CD4-positive, CD25-positive, alpha-beta regulatory T cell (primary cell): ENCODE results near the gene FBXO47. TPM values are rescaled to one million over a fixed set of nuclear protein-coding genes. Genes with fewer than 3 reads are reported as not detected.

Source experiments
- ATAC-seq, 2 donors: fragments of 150-1000 bp; cut with Tn5 transposase; one replicate each; pipeline ENCODE4 v1.10.0; 2021; ENCODE audit warnings: low read depth in 2 of 2, moderate number of reproducible peaks in 2 of 2, moderate library complexity in 1 of 2
- DNase-seq, 3 donors: peaks; one replicate each; pipeline versions ENCODE4 v3.0.0 to v3.0.0-alpha.2; 2012 to 2022; ENCODE audit warnings: mixed read lengths in 1 of 3
- H3K27ac ChIP-seq: one replicate; pipeline ENCODE4 v1.7.0; 2013; ENCODE audit warnings: mild to moderate bottlenecking, low read length; ENCODE audit not compliant: insufficient read depth, poor library complexity, severe bottlenecking
- H3K27me3 ChIP-seq: one replicate; pipeline ENCODE4 v1.7.0; 2013; ENCODE audit warnings: low read length; ENCODE audit not compliant: control insufficient read depth, insufficient read depth
- H3K36me3 ChIP-seq: one replicate; pipeline ENCODE4 v1.7.0; 2013; ENCODE audit warnings: mild to moderate bottlenecking, low read length, moderate library complexity; ENCODE audit not compliant: control insufficient read depth, insufficient read depth
- H3K4me1 ChIP-seq: 2 replicates; pipeline ENCODE4 v1.7.0; 2013; ENCODE audit warnings: mild to moderate bottlenecking, low read length; ENCODE audit not compliant: insufficient read depth, control insufficient read depth, poor library complexity, severe bottlenecking
- H3K4me3 ChIP-seq: one replicate; pipeline ENCODE4 v1.7.0; 2013; ENCODE audit warnings: low read depth, mild to moderate bottlenecking, low read length, moderate library complexity
- H3K9me3 ChIP-seq, 2 experiments: 1 replicate in 1 of 2; 2 replicates in 1 of 2; pipeline ENCODE4 v1.7.0; 2013; ENCODE audit warnings: low read length in 2 of 2, mild to moderate bottlenecking in 1 of 2, moderate library complexity in 1 of 2; ENCODE audit not compliant: control insufficient read depth in 2 of 2
- H3K27ac Mint-ChIP-seq, 3 donors: one replicate each; pipeline ENCODE4 v1.8.0; 2020 to 2022; ENCODE audit warnings: mild to moderate bottlenecking in 3 of 3, mixed read lengths in 3 of 3, moderate library complexity in 2 of 3
- H3K27me3 Mint-ChIP-seq: one replicate; pipeline ENCODE4 v1.8.0; 2022; ENCODE audit warnings: mild to moderate bottlenecking, mixed read lengths
- H3K36me3 Mint-ChIP-seq: one replicate; pipeline ENCODE4 v1.8.0; 2020; ENCODE audit warnings: mixed read lengths
- H3K4me1 Mint-ChIP-seq, 4 donors: one replicate each; pipeline ENCODE4 v1.8.0; 2020 to 2022; ENCODE audit warnings: mixed read lengths in 4 of 4, mild to moderate bottlenecking in 1 of 4
- H3K4me3 Mint-ChIP-seq, 4 donors: one replicate each; pipeline ENCODE4 v1.8.0; 2020 to 2022; ENCODE audit warnings: mild to moderate bottlenecking in 4 of 4, mixed read lengths in 4 of 4, moderate library complexity in 3 of 4
- H3K9me3 Mint-ChIP-seq, 7 donors: one replicate each; pipeline ENCODE4 v1.8.0; 2020 to 2022; ENCODE audit warnings: mixed read lengths in 7 of 7, mild to moderate bottlenecking in 3 of 7, moderate library complexity in 2 of 7
- polyA plus RNA-seq, 4 donors: library from polyadenylated mRNA; unstranded; fragments of 300-500 nt; fragmentation: Illumina TruSeq; gene quantifications; one replicate each; pipeline ENCODE4 v1.2.3, GENCODE V29; 2021
- total RNA-seq: library from RNA; stranded (reverse); gene quantifications from one replicate; pipeline ENCODE4 v1.2.3, GENCODE V29; 2022

Gene FBXO47
- total and polyA plus RNA-seq, 5 donors from 2014 or later = not detected

- H3K4me1 ChIP-seq = peaks cover 77% of the 10 kb centered on the region
- H3K27ac ChIP-seq = peak overlapping the region; percentile 55
- peaks cover 14% of the 10 kb centered on the region for H3K36me3 Mint-ChIP-seq
- H3K27me3 Mint-ChIP-seq = no peaks in the 10 kb centered on the region
- ATAC-seq (no peak), DNase-seq (no peak)
- no peak overlapping the region for H3K4me3 ChIP-seq
- H3K36me3 ChIP-seq = peaks cover 63% of the 10 kb centered on the region
- H3K27me3 ChIP-seq = no peaks in the 10 kb centered on the region
- no peaks in the 10 kb centered on the region for H3K9me3 Mint-ChIP-seq
- H3K4me1 Mint-ChIP-seq = peaks cover 6 to 86% (median 37%) of the 10 kb centered on the region in 4 donors
- no peaks in the 10 kb centered on the region for H3K9me3 ChIP-seq
- H3K27ac Mint-ChIP-seq = peak overlapping the region; percentile 69 to 89 (median 85)
- peak overlapping the region in 2 of 4 donors; percentile 19 to 28 for H3K4me3 Mint-ChIP-seq
These were observed 76.8 kb downstream of the FBXO47 start for GRCh38 chr17:38890410-38890746.

DNA sequence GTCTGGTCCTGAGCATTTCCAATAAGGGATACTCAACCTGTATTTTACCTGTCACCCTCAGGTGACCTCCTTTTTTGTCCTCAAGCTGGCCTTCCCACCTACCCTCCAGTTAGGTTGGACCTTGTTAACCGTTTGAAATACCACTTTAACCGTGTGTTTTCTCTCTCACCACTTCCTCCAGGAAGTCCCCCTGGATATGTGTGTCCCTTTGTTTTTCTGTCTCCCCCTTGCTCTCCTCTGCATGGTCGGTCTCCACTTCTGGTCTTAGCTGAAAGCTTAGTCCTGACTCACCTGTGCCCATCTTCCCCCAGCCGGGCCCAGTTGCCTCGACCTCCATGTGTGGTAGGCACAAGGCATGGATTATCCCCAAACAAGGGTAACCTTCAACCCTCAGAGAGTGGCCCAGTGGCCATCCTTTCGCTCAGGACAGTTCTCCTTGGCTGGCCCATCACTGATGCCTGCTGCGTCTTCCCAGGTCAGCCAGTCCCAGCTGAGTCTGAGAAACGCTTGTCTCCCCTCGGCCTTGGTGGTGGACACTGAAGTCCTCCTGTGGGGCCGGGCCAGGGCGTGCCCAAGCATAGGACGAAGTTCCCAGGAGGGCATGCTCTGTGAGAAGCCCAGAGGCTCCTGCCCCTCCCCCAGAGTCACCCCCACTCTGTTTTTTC lies 77.3 kb downstream of the FBXO47 start:
- DNase-seq (no peak), ATAC-seq (no peak)
- Mint-ChIP-seq H3K4me1 (peaks cover 6 to 90% (median 42%) of the 10 kb centered on the region in 4 donors), H3K27ac (peak overlapping the region; percentile 85 to 95 (median 89)), H3K36me3 (peaks cover 14% of the 10 kb centered on the region), H3K9me3 (no peaks in the 10 kb centered on the region), H3K27me3 (no peaks in the 10 kb centered on the region), H3K4me3 (peak overlapping the region in 3 of 4 donors; percentile 19 to 37 (median 28))
- no peaks in the 10 kb centered on the region for H3K9me3 ChIP-seq
- no peak overlapping the region for H3K4me3 ChIP-seq
- peak overlapping the region; percentile 55 for H3K27ac ChIP-seq
- peaks cover 82% of the 10 kb centered on the region for H3K4me1 ChIP-seq
- H3K36me3 ChIP-seq = peaks cover 66% of the 10 kb centered on the region
- no peaks in the 10 kb centered on the region for H3K27me3 ChIP-seq

GRCh38 chr17:38888842-38889241 lies 78.4 kb downstream of the FBXO47 start:
- peaks cover 74% of the 10 kb centered on the region for H3K36me3 ChIP-seq
- H3K9me3 ChIP-seq = no peaks in the 10 kb centered on the region
- ATAC-seq (no peak), DNase-seq (no peak)
- Mint-ChIP-seq H3K9me3 (no peaks in the 10 kb centered on the region), H3K4me1 (peaks cover 8 to 89% (median 45%) of the 10 kb centered on the region in 4 donors), H3K4me3 (peak overlapping the region in 2 of 4 donors; percentile 47 to 52), H3K36me3 (peaks cover 17% of the 10 kb centered on the region), H3K27me3 (no peaks in the 10 kb centered on the region), H3K27ac (peak overlapping the region in 1 of 3 donors; percentile 85)
- H3K4me1 ChIP-seq = peaks cover 86% of the 10 kb centered on the region
- H3K27me3 ChIP-seq = no peaks in the 10 kb centered on the region
- H3K4me3 ChIP-seq = no peak overlapping the region
- H3K27ac ChIP-seq = no peak overlapping the region

- H3K9me3 Mint-ChIP-seq = no peaks in the 10 kb centered on the region
- peaks cover 28% of the 10 kb centered on the region for H3K36me3 Mint-ChIP-seq
- Histone ChIP-seq H3K27ac (no peak overlapping the region), H3K36me3 (peaks cover 74% of the 10 kb centered on the region), H3K27me3 (no peaks in the 10 kb centered on the region), H3K4me1 (peaks cover 86% of the 10 kb centered on the region), H3K4me3 (no peak overlapping the region), H3K9me3 (no peaks in the 10 kb centered on the region)
- ATAC-seq = no peak
- H3K4me1 Mint-ChIP-seq = peaks cover 11 to 89% (median 58%) of the 10 kb centered on the region in 4 donors
- H3K27ac Mint-ChIP-seq = peak overlapping the region in 2 of 3 donors; percentile 89 to 90
- H3K27me3 Mint-ChIP-seq = no peaks in the 10 kb centered on the region
- H3K4me3 Mint-ChIP-seq = peak overlapping the region in 3 of 4 donors; percentile 24 to 64 (median 39)
- no peak for DNase-seq
These were observed 80.6 kb downstream of the FBXO47 start for GRCh38 chr17:38886643-38887010.

Other genes with a start within 250 kb of the FBXO47 start
- gene CISD3, start 237.1 kb downstream of the FBXO47 start, total RNA-seq = 8.7 TPM
- 10 to 100 TPM; 31.7 to 62.6 (median 40.6) TPM for gene CISD3, start 237.1 kb downstream of the FBXO47 start, polyA plus RNA-seq
- 0.25 TPM for gene PCGF2, start 219.1 kb downstream of the FBXO47 start, total RNA-seq
- gene PCGF2, start 219.1 kb downstream of the FBXO47 start, polyA plus RNA-seq = not detected
- 107 TPM for gene PSMB3, start 214.7 kb downstream of the FBXO47 start, total RNA-seq
- 100 to 1,000 TPM; 473 to 589 (median 509) TPM for gene PSMB3, start 214.7 kb downstream of the FBXO47 start, polyA plus RNA-seq
- gene PIP4K2B, start 167.8 kb downstream of the FBXO47 start, total RNA-seq = 29.5 TPM
- gene PIP4K2B, start 167.8 kb downstream of the FBXO47 start, polyA plus RNA-seq = 10 to 100 TPM; 11.6 to 18.5 (median 16.9) TPM
- gene CWC25, start 142.1 kb downstream of the FBXO47 start, total RNA-seq = 69.5 TPM
- 10 to 100 TPM in 1 of 4 donors, 1 to 10 TPM in 3; 4.4 to 11.2 (median 8.3) TPM for gene CWC25, start 142.1 kb downstream of the FBXO47 start, polyA plus RNA-seq
- gene RPL23, start 113.7 kb downstream of the FBXO47 start, total RNA-seq = 1,411 TPM
- gene RPL23, start 113.7 kb downstream of the FBXO47 start, polyA plus RNA-seq = 1,000 to 10,000 TPM; 1,034 to 1,357 (median 1,206) TPM
- gene LASP1, start 97.3 kb downstream of the FBXO47 start, total RNA-seq = 154 TPM
- 10 to 100 TPM; 50.3 to 77.3 (median 62.8) TPM for gene LASP1, start 97.3 kb downstream of the FBXO47 start, polyA plus RNA-seq
- 12.9 TPM for gene PLXDC1, start 184.2 kb upstream of the FBXO47 start, total RNA-seq
- gene PLXDC1, start 184.2 kb upstream of the FBXO47 start, polyA plus RNA-seq = 1 to 10 TPM in 2 of 4 donors, under 1 TPM in 2; 0.27 to 1.8 (median 1.1) TPM
- gene ARL5C, start 198.8 kb upstream of the FBXO47 start, total RNA-seq = not detected
- not detected for gene ARL5C, start 198.8 kb upstream of the FBXO47 start, polyA plus RNA-seq
- 19.3 TPM for gene CACNB1, start 230.3 kb upstream of the FBXO47 start, total RNA-seq
- gene CACNB1, start 230.3 kb upstream of the FBXO47 start, polyA plus RNA-seq = 1 to 10 TPM in 2 of 4 donors, under 1 TPM in 2; 0.48 to 1.5 (median 0.97) TPM
- 2,336 TPM for gene RPL19, start 232.9 kb upstream of the FBXO47 start, total RNA-seq
- 1,000 to 10,000 TPM; 2,055 to 3,537 (median 2,931) TPM for gene RPL19, start 232.9 kb upstream of the FBXO47 start, polyA plus RNA-seq